Cardiac muscle cell (in vitro differentiated cells and primary cell): Measurements from ENCODE around the gene CPT2. TPM values are rescaled to one million over a fixed set of nuclear protein-coding genes. Genes with fewer than 3 reads are reported as not detected.
A peak's percentile ranks its signal among the peaks of the same experiment; 100 is the strongest.

Experiments
- DNase-seq, 2 donors: peaks; one replicate each; pipeline versions ENCODE4 v3.0.0 to v3.0.0-alpha.2; 2010 to 2017; ENCODE audit warnings: low read depth in 1 of 2, low spot score in 1 of 2
- H3K27ac ChIP-seq: fragments of 200-600 bp; sonication (generic); 2 replicates; pipeline ENCODE4 v1.5.1; 2016
- H3K27me3 ChIP-seq: fragments of 200-600 bp; sonication (generic); 2 replicates; pipeline ENCODE4 v1.6.0; 2016; ENCODE audit warnings: control low read depth
- H3K36me3 ChIP-seq: fragments of 200-600 bp; sonication (generic); 2 replicates; pipeline ENCODE4 v1.5.1; 2016; ENCODE audit warnings: control low read depth
- H3K4me1 ChIP-seq: fragments of 200-600 bp; sonication (generic); 2 replicates; pipeline ENCODE4 v1.8.1; 2017; ENCODE audit warnings: low read depth, mild to moderate bottlenecking, mixed run types
- H3K4me3 ChIP-seq: fragments of 200-600 bp; sonication (generic); 2 replicates; pipeline ENCODE4 v1.5.1; 2016; ENCODE audit warnings: mild to moderate bottlenecking
- H3K9me3 ChIP-seq: fragments of 200-600 bp; sonication (generic); 2 replicates; pipeline ENCODE4 v1.5.1; 2017; ENCODE audit warnings: low read depth, mild to moderate bottlenecking, control low read depth
- polyA plus RNA-seq: library from polyadenylated mRNA; unstranded; fragments of >200 nt; fragmentation: Nextera tagmentation; extraction: Ambion mirVana; gene quantifications from 2 replicates; pipeline ENCODE4 v1.2.1, GENCODE V29; 2016
- total RNA-seq: library from RNA; depleted of rRNA; stranded (reverse); fragments of >200 nt; gene quantifications from 2 replicates; pipeline ENCODE4 v1.2.3, GENCODE V29; 2016
- TF ChIP-seq, protein P1 (sequence below): IDR thresholded peaks from 2 replicates; pipeline ENCODE4 v1.5.1; 2012; ENCODE audit warnings: low read depth, mild to moderate bottlenecking, low read length

The CPT2 gene
- total and polyA plus RNA-seq, 2 experiments from 2014 or later: 47.1 to 60.1 TPM

- H3K4me3 ChIP-seq: no peak overlapping the region
- no peak overlapping the region for H3K27ac ChIP-seq
- no peaks in the 10 kb centered on the region for H3K36me3 ChIP-seq
- no peaks in the 10 kb centered on the region for H3K4me1 ChIP-seq
- no peaks in the 10 kb centered on the region for H3K9me3 ChIP-seq
- DNase-seq: peak in 1 of 2 donors; percentile 40
- TF ChIP-seq, protein P1, sequence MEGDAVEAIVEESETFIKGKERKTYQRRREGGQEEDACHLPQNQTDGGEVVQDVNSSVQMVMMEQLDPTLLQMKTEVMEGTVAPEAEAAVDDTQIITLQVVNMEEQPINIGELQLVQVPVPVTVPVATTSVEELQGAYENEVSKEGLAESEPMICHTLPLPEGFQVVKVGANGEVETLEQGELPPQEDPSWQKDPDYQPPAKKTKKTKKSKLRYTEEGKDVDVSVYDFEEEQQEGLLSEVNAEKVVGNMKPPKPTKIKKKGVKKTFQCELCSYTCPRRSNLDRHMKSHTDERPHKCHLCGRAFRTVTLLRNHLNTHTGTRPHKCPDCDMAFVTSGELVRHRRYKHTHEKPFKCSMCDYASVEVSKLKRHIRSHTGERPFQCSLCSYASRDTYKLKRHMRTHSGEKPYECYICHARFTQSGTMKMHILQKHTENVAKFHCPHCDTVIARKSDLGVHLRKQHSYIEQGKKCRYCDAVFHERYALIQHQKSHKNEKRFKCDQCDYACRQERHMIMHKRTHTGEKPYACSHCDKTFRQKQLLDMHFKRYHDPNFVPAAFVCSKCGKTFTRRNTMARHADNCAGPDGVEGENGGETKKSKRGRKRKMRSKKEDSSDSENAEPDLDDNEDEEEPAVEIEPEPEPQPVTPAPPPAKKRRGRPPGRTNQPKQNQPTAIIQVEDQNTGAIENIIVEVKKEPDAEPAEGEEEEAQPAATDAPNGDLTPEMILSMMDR: no peak
- no peaks in the 10 kb centered on the region for H3K27me3 ChIP-seq
Observed at GRCh38 chr1:53174971-53175913, 21.4 kb upstream of the CPT2 start.

GRCh38 chr1:53176452-53177208, 20.0 kb upstream of the CPT2 start:
- H3K27ac ChIP-seq: no peak overlapping the region
- no peaks in the 10 kb centered on the region for H3K36me3 ChIP-seq
- TF ChIP-seq, protein P1: peak; percentile 37
- H3K9me3 ChIP-seq: no peaks in the 10 kb centered on the region
- peak; percentile 41 to 43 for DNase-seq
- H3K27me3 ChIP-seq: no peaks in the 10 kb centered on the region
- H3K4me1 ChIP-seq: no peaks in the 10 kb centered on the region
- no peak overlapping the region for H3K4me3 ChIP-seq

DNA sequence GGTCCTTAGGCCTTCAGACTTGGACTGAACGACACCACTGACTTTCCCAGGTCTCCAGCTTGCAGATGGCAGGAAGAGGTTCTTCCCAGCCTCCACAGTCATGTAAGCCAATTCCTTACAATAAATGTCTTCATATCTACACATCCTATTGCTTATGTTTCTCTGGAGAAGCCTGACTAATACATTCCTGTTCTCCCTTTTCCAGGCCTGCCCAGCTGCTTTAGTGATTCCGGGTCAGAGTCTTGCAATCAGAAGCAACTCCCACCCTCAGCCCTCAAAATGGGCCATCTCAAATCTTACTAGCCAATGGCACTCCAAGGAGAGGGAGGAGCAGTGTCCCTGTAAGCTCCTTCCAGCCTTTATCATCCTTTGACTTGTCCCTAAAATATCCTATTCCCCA, 16.4 kb upstream of the CPT2 start:
- TF ChIP-seq, protein P1: no peak
- Histone ChIP-seq H3K4me3 (no peak overlapping the region), H3K27ac (no peak overlapping the region), H3K27me3 (no peaks in the 10 kb centered on the region), H3K4me1 (no peaks in the 10 kb centered on the region), H3K36me3 (no peaks in the 10 kb centered on the region), H3K9me3 (no peaks in the 10 kb centered on the region)
- peak in 1 of 2 donors; percentile 60 for DNase-seq

GRCh38 chr1:53180951-53181350, 15.7 kb upstream of the CPT2 start:
- Histone ChIP-seq H3K27ac (no peak overlapping the region), H3K9me3 (no peaks in the 10 kb centered on the region), H3K27me3 (no peaks in the 10 kb centered on the region), H3K36me3 (no peaks in the 10 kb centered on the region), H3K4me3 (no peak overlapping the region), H3K4me1 (no peaks in the 10 kb centered on the region)
- no peak for DNase-seq
- TF ChIP-seq, protein P1: no peak

GRCh38 chr1:53182111-53182593, 14.5 kb upstream of the CPT2 start:
- DNase-seq: peak; percentile 89 to 90
- H3K9me3 ChIP-seq: no peaks in the 10 kb centered on the region
- no peaks in the 10 kb centered on the region for H3K36me3 ChIP-seq
- TF ChIP-seq, protein P1: peak; percentile 73
- no peak overlapping the region for H3K27ac ChIP-seq
- H3K4me3 ChIP-seq: no peak overlapping the region
- no peaks in the 10 kb centered on the region for H3K4me1 ChIP-seq
- H3K27me3 ChIP-seq: no peaks in the 10 kb centered on the region
